Mesendoderm (in vitro differentiated cells): Measurements from ENCODE around the gene CHKB.
A peak's percentile ranks its signal among the peaks of the same experiment; 100 is the strongest.

Source experiments
- DNase-seq: peaks from one replicate; pipeline ENCODE4 v3.0.0; 2013
- H2AK5ac ChIP-seq: 2 replicates; pipeline ENCODE4 v1.6.1; 2013; ENCODE audit warnings: low read length, inconsistent platforms
- H2BK120ac ChIP-seq: 2 replicates; pipeline ENCODE4 v1.6.1; 2013; ENCODE audit warnings: low read depth, mild to moderate bottlenecking, low read length, moderate library complexity, mixed read lengths
- H2BK15ac ChIP-seq: replicated peaks from 2 replicates; pipeline ENCODE4 v1.6.1; 2013; ENCODE audit warnings: low read depth, mild to moderate bottlenecking, moderate library complexity
- H2BK5ac ChIP-seq: 2 replicates; pipeline ENCODE4 v1.6.1; 2013; ENCODE audit warnings: low read length, inconsistent platforms
- H3K18ac ChIP-seq: 2 replicates; pipeline ENCODE4 v1.6.1; 2013; ENCODE audit warnings: mild to moderate bottlenecking, low read length, mixed read lengths
- H3K23ac ChIP-seq: one replicate; pipeline ENCODE4 v1.6.1; 2013; ENCODE audit warnings: low read length
- H3K27ac ChIP-seq: 2 replicates; pipeline ENCODE4 v1.5.1; 2013; ENCODE audit warnings: low read depth, mild to moderate bottlenecking, inconsistent platforms, low read length, moderate library complexity
- H3K27me3 ChIP-seq: 2 replicates; pipeline ENCODE4 v1.6.1; 2013; ENCODE audit warnings: low read length, control low read depth, mild to moderate bottlenecking, inconsistent platforms; ENCODE audit not compliant: insufficient read depth, poor library complexity
- H3K36me3 ChIP-seq: 2 replicates; pipeline ENCODE4 v1.6.1; 2013; ENCODE audit warnings: low read length, inconsistent platforms; ENCODE audit not compliant: control insufficient read depth, insufficient read depth
- H3K4ac ChIP-seq: one replicate; pipeline ENCODE4 v1.6.1; 2013; ENCODE audit warnings: low read depth, mild to moderate bottlenecking, low read length, moderate library complexity
- H3K4me1 ChIP-seq: 2 replicates; pipeline ENCODE4 v1.6.1; 2013; ENCODE audit warnings: low read depth, low read length, inconsistent platforms; ENCODE audit not compliant: control insufficient read depth
- H3K4me2 ChIP-seq: 2 replicates; pipeline ENCODE4 v1.6.1; 2013; ENCODE audit warnings: low read length
- H3K4me3 ChIP-seq: 2 replicates; pipeline ENCODE4 v1.5.1; 2013; ENCODE audit warnings: mild to moderate bottlenecking, low read length
- H3K56ac ChIP-seq: one replicate; pipeline ENCODE4 v1.6.1; 2013; ENCODE audit warnings: low read length
- H3K79me1 ChIP-seq: 2 replicates; pipeline ENCODE4 v1.6.1; 2013; ENCODE audit warnings: low read length, inconsistent platforms
- H3K79me2 ChIP-seq: 2 replicates; pipeline ENCODE4 v1.6.1; 2013; ENCODE audit warnings: mild to moderate bottlenecking, low read length; ENCODE audit not compliant: control insufficient read depth, insufficient read depth
- H3K9ac ChIP-seq: 2 replicates; pipeline ENCODE4 v1.6.1; 2013; ENCODE audit warnings: low read length, inconsistent platforms
- H4K5ac ChIP-seq: one replicate; pipeline ENCODE4 v1.6.1; 2013; ENCODE audit warnings: low read length
- H4K8ac ChIP-seq: one replicate; pipeline ENCODE4 v1.6.1; 2013; ENCODE audit warnings: low read depth, mild to moderate bottlenecking, control low read depth, low read length, moderate library complexity
- whole genome bisulfite sequencing: extraction: QIAGEN DNeasy Blood & Tissue Kit; methylation state at CpG from one replicate; pipeline ENCODE4 v1.1.7; 2013; ENCODE audit warnings: low lambda C conversion rate, missing lambda C conversion rate; ENCODE audit not compliant: insufficient coverage; ENCODE audit errors: extremely low coverage; 5-methylcytosine and 5-hydroxymethylcytosine counted together

Gene CHKB

DNA sequence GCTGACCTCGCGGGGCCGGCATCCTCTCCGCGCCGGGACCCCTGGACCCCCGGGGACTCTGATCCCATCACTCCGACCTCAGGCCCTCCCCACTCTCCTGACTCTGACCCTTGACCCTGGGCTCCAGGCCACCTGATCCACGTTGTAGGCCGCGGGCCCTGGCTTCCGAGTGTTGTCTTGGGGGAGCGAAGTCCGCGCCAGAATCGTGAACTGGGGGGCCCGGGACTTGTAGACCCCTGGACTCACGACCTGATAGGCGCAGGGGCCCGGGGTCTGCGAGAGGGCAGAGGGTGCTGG, 52.1 kb downstream of the CHKB start:
- peak overlapping the region; percentile 26 for H3K9ac ChIP-seq
- no peak overlapping the region for H4K5ac ChIP-seq
- H3K27ac ChIP-seq: no peak overlapping the region
- H3K4me1 ChIP-seq: peaks cover 3% of the 10 kb centered on the region
- H3K4me3 ChIP-seq: no peak overlapping the region
- no peak overlapping the region for H2BK15ac ChIP-seq
- H4K8ac ChIP-seq: no peak overlapping the region
- no peak overlapping the region for H3K4ac ChIP-seq
- H3K27me3 ChIP-seq: peaks cover 23% of the 10 kb centered on the region
- no peak overlapping the region for H2BK120ac ChIP-seq
- WGBS: no CpG with 5 or more reads among the region's 21 CpGs
- no peak for DNase-seq
- H2BK5ac ChIP-seq: no peak overlapping the region
- no peak overlapping the region for H2AK5ac ChIP-seq
- no peak overlapping the region for H3K18ac ChIP-seq
- no peaks in the 10 kb centered on the region for H3K36me3 ChIP-seq
- peak overlapping the region; percentile 50 for H3K56ac ChIP-seq
- H3K79me1 ChIP-seq: no peaks in the 10 kb centered on the region
- peak overlapping the region; percentile 6 for H3K4me2 ChIP-seq
- H3K79me2 ChIP-seq: no peaks in the 10 kb centered on the region
- no peak overlapping the region for H3K23ac ChIP-seq

DNA sequence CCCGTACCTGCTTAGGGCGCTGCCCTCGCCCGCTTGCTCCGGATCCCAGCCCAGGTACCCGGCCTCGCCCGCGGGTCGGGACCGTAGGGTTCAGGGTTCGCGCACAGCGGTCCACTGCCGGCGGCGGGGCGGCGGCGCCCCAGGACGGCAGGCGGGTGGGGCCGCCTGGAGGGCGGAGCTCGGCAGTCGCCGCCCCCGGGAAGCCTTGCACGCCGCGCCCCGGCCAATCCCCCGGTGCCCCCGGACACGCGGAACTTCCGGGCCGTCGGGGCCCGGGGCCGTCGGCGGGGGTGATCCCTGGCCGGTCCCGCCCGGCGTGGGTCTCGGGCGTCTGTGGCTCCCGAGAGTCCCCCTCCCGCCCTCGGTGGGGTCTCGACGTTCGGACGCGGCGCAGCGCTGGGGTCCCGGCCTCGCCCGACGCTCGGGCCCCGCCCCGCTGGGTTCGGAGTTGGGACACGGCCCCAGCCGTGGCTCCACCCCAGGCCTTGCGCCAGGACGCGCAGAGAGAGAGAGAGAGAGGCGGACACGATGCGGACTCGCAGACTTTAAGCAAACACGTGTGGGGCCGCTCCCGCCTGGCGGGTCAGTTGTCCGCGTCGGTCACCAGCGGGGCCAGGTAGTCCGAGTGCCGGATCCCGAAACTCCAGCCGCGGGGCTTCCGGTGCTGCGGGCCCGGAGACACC, 52.6 kb downstream of the CHKB start, which contains the start of gene TYMP:
Gene TYMP, minus strand, starts transcription at position 116 of the 683 bp plus-strand sequence. CDS start 303 bp downstream, outside the sequence.
- no CpG with 5 or more reads among the region's 92 CpGs for WGBS
- H3K9ac ChIP-seq: peak within 1 kb of the TSS; percentile 26

DNA sequence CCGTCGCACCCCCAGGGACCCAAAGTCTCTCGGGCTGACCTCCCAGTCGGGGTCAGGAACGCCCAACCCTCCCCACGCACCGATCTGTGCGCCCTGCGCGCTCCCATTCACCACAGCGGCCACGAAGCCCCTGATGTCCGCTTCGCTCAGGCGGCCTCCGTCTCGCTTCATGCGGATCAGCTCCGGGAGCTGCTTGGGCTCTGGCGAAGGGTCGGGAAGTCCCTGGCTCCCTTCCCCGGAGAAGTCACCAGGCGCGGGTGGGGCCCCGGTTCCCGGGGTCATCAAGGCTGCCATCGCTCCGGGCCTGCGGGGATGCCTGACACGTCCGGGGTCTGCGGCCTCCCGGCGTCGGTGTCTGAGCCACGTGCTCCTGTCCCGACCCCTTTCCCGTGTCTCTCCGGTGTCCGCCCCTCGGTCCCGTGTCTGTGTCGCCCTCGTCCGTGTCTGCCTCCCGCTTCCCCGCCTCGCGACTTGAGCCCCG, 53.2 kb downstream of the CHKB start:
- Histone ChIP-seq H3K79me1 (no peaks in the 10 kb centered on the region), H3K56ac (peak overlapping the region; percentile 25), H3K27me3 (peaks cover 23% of the 10 kb centered on the region), H2AK5ac (no peak overlapping the region), H2BK5ac (no peak overlapping the region), H3K18ac (no peak overlapping the region), H3K23ac (no peak overlapping the region), H3K4me1 (peaks cover 6% of the 10 kb centered on the region), H3K27ac (no peak overlapping the region), H3K9ac (no peak overlapping the region), H3K4me2 (no peak overlapping the region), H3K4ac (no peak overlapping the region), H4K5ac (no peak overlapping the region), H3K4me3 (no peak overlapping the region), H2BK15ac (no peak overlapping the region), H3K79me2 (no peaks in the 10 kb centered on the region), H2BK120ac (no peak overlapping the region), H3K36me3 (no peaks in the 10 kb centered on the region), H4K8ac (no peak overlapping the region)
- WGBS: no CpG with 5 or more reads among the region's 50 CpGs
- DNase-seq: no peak

More for the DNA sequence above, 52.6 kb downstream of the CHKB start, which contains the start of gene TYMP:
- Histone ChIP-seq H3K79me1 (no peaks in the 10 kb centered on the region), H4K5ac (no peak within 1 kb of the TSS), H3K27me3 (peaks cover 23% of the 10 kb centered on the region), H3K27ac (no peak within 1 kb of the TSS), H3K79me2 (no peaks in the 10 kb centered on the region), H2AK5ac (no peak within 1 kb of the TSS), H3K36me3 (no peaks in the 10 kb centered on the region), H3K56ac (peak within 1 kb of the TSS; percentile 50), H3K4ac (no peak within 1 kb of the TSS), H2BK15ac (no peak within 1 kb of the TSS), H3K23ac (no peak within 1 kb of the TSS), H2BK120ac (no peak within 1 kb of the TSS), H3K4me3 (no peak within 1 kb of the TSS), H3K18ac (no peak within 1 kb of the TSS), H3K4me2 (peak within 1 kb of the TSS; percentile 6), H3K4me1 (peaks cover 3% of the 10 kb centered on the region), H4K8ac (no peak within 1 kb of the TSS), H2BK5ac (no peak within 1 kb of the TSS)
- DNase-seq: no peak
